ENCODE measurements around the gene KIRREL3.

- no peak for TF ChIP-seq EZH2 (IDR thresholded peaks at IDR 0.05)
- no peak for TF ChIP-seq FOXP2 (optimal IDR thresholded peaks at IDR 0.05; ENCODE audit: control extremely low read depth, extremely low read length, insufficient read depth)
- no peak for TF ChIP-seq POLR2AphosphoS5 (IDR thresholded peaks at IDR 0.05; ENCODE audit: borderline replicate concordance, low read depth, low read length)
Measured at GRCh38 chr11:126591966-126592489, 408.5 kb downstream of the KIRREL3 start.

All from SK-N-MC (cell line).